GM13976 (cell line): Measurements from ENCODE around the gene ADAM8.
"Not testable (repeated sequence)": the region's sequence is repeated elsewhere in the genome, so short reads cannot be mapped to it uniquely, and the experiment has no call there.

Source experiments
- DNase-seq: peaks from one replicate; pipeline ENCODE4 v3.0.0; 2012; ENCODE audit warnings: low spot score
- in situ Hi-C: fragments of 300-500 bp; cut with MboI; formaldehyde crosslinking; loops from one replicate; pipeline ENCODE4 v1.12.0; 2022; ENCODE audit warnings: low sequenced_read_pairs, mixed read lengths, inconsistent platforms; ENCODE audit not compliant: unreplicated experiment
- TF ChIP-seq, protein P1 (sequence below): IDR thresholded peaks from 2 replicates; pipeline ENCODE4 v1.5.1; 2012; ENCODE audit warnings: borderline replicate concordance, mild to moderate bottlenecking; ENCODE audit not compliant: insufficient read depth; ENCODE audit errors: extremely low read depth, missing control alignments, control extremely low read depth

The ADAM8 gene

DNA sequence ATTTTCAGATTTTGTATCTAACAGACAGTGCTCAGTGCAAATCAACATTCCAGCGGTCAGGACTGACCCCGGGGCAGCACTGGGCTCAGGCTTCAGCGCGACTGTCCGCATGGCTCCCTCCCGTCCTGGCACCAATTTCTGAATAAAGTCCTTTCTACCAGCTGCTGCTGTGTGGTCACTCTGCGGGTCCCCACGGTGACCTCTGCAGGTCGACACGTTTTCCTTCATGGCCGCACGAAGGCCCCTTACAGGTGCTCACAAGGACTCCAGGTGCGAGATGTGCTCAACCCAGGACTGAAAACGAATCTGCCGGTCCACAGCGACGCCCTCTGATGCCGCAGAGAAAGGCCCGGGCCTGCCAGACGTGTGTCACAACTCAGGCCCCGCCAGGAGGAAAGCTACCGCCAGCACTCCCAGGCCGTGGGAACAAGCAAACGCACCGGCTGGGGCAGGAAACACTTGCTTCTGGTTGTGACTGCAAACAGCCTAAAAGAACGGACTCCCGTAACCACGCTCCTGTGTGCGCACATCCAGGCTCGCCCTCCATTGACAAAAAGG lies 50.3 kb downstream of the ADAM8 start:
- DNase-seq: no peak
- TF ChIP-seq, protein P1, sequence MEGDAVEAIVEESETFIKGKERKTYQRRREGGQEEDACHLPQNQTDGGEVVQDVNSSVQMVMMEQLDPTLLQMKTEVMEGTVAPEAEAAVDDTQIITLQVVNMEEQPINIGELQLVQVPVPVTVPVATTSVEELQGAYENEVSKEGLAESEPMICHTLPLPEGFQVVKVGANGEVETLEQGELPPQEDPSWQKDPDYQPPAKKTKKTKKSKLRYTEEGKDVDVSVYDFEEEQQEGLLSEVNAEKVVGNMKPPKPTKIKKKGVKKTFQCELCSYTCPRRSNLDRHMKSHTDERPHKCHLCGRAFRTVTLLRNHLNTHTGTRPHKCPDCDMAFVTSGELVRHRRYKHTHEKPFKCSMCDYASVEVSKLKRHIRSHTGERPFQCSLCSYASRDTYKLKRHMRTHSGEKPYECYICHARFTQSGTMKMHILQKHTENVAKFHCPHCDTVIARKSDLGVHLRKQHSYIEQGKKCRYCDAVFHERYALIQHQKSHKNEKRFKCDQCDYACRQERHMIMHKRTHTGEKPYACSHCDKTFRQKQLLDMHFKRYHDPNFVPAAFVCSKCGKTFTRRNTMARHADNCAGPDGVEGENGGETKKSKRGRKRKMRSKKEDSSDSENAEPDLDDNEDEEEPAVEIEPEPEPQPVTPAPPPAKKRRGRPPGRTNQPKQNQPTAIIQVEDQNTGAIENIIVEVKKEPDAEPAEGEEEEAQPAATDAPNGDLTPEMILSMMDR: no peak
- in situ Hi-C loops: no loop called here

DNA sequence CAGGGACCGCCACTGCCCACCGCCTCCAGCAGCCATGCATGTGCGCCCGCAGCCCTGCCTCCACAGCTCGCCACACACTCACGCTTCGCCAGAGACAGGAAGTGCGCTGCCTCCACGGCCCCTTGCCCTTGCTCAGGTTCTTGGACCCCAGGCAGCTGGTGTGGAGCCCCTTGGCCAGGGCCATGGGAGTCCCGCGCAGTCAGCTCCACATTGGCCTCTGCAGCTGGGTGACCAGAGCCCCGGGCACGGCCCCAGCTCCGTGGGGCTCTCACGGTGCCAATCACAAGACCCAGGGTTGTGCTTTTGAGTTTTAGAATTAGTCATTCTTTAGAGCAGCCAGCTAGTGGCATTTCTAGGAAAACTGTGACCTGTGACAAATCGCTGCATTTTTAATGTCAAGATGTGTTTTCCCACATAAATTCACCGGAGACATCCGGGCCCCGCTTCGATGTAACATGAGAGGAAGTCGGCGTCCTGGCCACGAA lies 50.9 kb downstream of the ADAM8 start:
- DNase-seq: no peak
- in situ Hi-C loops: no loop called here
- TF ChIP-seq, protein P1: no peak

DNA sequence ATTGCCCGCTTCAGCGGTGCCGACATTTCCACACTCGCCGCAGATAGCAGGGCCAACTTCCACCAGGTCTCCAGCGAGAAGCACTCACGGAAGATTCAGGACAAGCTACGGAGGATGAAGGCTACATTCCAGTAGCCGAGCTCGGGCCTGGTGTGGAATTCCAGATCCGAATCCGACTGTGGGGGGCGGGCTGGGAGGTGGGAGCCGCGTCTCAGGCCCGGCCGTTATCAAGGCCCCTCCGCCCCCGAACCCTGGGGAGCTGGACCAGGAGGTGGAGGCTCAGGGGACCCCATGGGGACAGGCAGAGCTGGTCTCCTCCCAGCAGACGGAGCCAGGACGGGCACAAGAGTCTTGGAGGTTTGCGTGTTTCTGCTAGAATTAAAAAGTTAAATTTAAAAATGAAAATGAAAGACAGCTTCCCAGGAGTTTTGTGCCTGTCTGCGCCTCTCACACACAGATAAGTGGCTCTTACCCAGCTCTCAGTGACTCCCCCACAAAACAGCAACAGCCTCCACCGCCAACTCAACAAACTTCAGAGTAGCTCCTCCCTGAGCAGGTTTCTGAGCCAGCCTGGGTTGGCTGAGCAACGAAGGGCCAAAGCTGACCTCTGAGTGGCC lies 51.8 kb downstream of the ADAM8 start:
- DNase-seq: no peak
- TF ChIP-seq, protein P1: no peak
- in situ Hi-C loops: no loop called here

DNA sequence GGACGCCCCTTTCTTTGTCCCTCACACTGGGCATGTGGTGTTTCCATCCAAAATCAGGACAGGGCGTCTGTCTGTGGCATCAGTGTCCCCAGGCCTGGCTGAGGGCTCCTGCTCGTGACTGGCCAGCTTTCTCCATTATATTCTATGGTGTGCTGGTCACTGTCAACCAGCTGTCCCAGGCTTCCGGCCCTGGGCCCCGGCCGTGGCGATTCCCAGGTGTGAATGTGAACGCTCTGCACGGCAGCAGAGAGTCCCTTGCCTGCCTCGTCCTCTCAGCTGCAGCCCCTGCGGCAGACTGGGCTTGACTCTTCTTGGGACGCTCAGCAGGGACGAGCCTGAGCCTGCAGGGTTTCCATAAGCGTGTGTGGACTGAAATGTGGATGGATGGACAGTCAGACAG lies 52.6 kb downstream of the ADAM8 start:
- no peak for DNase-seq
- TF ChIP-seq, protein P1: no peak
- in situ Hi-C loops: no loop called here

DNA sequence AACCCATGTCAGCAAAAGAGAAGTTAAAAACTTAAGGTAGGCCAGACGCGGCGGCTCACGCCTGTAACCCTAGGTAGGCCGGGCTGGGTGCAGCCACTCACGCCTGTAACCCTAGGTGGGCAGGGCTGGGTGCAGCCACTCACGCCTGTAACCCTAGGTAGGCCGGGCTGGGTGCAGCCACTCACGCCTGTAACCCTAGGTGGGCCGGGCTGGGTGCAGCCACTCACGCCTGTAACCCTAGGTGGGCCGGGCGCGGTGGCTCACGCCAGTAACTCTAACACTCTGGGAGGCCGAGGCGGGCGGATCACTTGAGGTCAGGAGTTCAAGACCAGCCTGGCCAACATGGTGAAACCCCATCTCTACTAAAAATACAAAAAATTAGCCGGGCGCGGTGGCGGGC lies 54.9 kb downstream of the ADAM8 start:
- in situ Hi-C loops, DNase-seq: not testable (repeated sequence)

DNA sequence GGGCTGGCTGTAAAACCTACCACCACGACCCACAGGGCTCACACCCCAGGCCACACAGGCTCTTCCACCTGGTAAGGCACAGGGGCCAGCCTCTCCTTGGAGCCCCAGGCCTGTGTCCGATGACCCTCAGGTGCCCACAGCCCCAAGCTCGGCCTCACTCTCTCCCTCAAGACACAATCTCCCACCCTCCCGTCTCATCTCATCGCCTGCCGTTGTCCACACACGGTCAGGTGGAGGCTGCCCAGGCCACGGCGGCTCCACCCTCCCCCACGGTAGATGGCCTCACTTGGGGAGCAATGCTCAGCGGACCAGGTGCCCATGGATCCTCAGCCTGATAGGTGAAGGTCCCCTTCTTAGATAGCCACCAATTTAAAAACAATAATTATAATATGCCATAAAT lies 55.3 kb downstream of the ADAM8 start:
- in situ Hi-C loops: no loop called here
- TF ChIP-seq, protein P1: no peak

DNA sequence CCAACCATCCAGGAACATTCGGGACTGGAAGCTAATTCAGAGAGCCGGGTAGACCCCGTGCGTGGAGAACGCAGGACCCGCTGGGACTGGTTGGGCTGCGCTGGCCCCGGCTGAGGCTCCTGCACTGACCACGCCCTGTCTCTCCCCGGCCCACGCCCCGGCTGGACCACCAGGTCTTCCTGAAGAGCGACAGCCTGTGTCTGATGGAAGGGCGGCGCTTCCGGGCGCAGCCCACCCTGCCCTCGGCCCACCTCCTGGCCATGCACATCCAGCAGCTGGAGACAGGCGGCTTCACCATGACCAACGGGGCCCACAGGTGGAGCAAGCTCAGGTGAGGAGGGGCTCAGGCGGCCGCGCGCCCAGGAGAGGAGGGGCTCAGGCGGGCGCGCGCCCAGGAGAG lies 56.9 kb downstream of the ADAM8 start:
- TF ChIP-seq, protein P1: no peak
- in situ Hi-C loops: no loop called here
- no peak for DNase-seq

More for the DNA sequence above, 55.3 kb downstream of the ADAM8 start:
- DNase-seq: no peak
